Skeletal muscle tissue (tissue), 4 donors: ENCODE measurements around the gene ZCCHC2. TPM values are rescaled to one million over a fixed set of nuclear protein-coding genes. Genes with fewer than 3 reads are reported as not detected.

ENCODE experiments used
- H3K27ac ChIP-seq: one replicate; pipeline ENCODE4 v1.7.0; 2013; ENCODE audit warnings: mild to moderate bottlenecking, low read depth, low read length, inconsistent platforms
- H3K27me3 ChIP-seq, 3 donors: one replicate each; pipeline ENCODE4 v1.7.0; 2013; ENCODE audit warnings: low read length in 3 of 3; ENCODE audit not compliant: control insufficient read depth in 3 of 3, insufficient read depth in 3 of 3
- H3K36me3 ChIP-seq, 3 donors: one replicate each; pipeline ENCODE4 v1.7.0; 2013; ENCODE audit warnings: low read length in 3 of 3; ENCODE audit not compliant: control insufficient read depth in 3 of 3, insufficient read depth in 3 of 3
- H3K4me1 ChIP-seq, 3 donors: one replicate each; pipeline ENCODE4 v1.7.0; 2013; ENCODE audit warnings: low read length in 3 of 3, mild to moderate bottlenecking in 3 of 3; ENCODE audit not compliant: control insufficient read depth in 3 of 3, insufficient read depth in 3 of 3
- H3K4me3 ChIP-seq, 3 donors: one replicate each; pipeline ENCODE4 v1.7.0; 2013; ENCODE audit warnings: low read length in 3 of 3
- H3K9ac ChIP-seq, 3 donors: one replicate each; pipeline ENCODE4 v1.7.0; 2013; ENCODE audit warnings: low read length in 3 of 3, mild to moderate bottlenecking in 3 of 3, moderate library complexity in 2 of 3, low read depth in 1 of 3
- H3K9me3 ChIP-seq, 3 donors: one replicate each; pipeline ENCODE4 v1.7.0; 2013; ENCODE audit warnings: low read length in 3 of 3; ENCODE audit not compliant: control insufficient read depth in 3 of 3
- total RNA-seq: library from RNA; depleted of rRNA; stranded (reverse); fragments of >200 nt; gene quantifications from one replicate; pipeline ENCODE4 v1.2.3, GENCODE V29; 2014
- donor health status: Osteomylitis.

Gene ZCCHC2
- total RNA-seq, 1 donor from 2014 or later: 7.8 TPM

- peak overlapping the region; percentile 81 to 85 (median 83) for H3K4me3 ChIP-seq
- peak overlapping the region; percentile 89 to 94 (median 89) for H3K9ac ChIP-seq
- H3K36me3 ChIP-seq: no peaks in the 10 kb centered on the region
- H3K9me3 ChIP-seq: no peaks in the 10 kb centered on the region
- peaks cover 9 to 20% (median 12%) of the 10 kb centered on the region in 3 donors for H3K4me1 ChIP-seq
- H3K27me3 ChIP-seq: no peaks in the 10 kb centered on the region
- H3K27ac ChIP-seq: peak overlapping the region; percentile 94
Observed at GRCh38 chr18:62522178-62522503, 684 bp upstream of the ZCCHC2 start.

DNA sequence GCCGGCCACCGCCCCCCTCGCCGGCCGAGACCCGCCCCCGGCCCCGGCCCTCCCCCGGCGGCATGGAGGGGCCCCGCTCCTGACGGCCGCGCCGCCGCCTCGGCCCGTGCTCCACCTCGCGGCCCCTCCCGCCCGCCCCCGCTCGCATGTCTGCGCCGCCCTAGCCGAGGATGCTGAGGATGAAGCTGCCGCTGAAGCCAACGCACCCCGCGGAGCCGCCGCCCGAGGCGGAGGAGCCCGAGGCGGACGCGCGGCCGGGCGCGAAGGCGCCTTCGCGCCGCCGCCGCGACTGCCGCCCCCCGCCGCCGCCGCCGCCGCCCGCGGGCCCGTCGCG lies 397 bp downstream of the ZCCHC2 start:
- Histone ChIP-seq H3K36me3 (no peaks in the 10 kb centered on the region), H3K4me1 (peaks cover 9 to 22% (median 12%) of the 10 kb centered on the region in 3 donors), H3K9me3 (no peaks in the 10 kb centered on the region), H3K9ac (peak overlapping the region in 1 of 3 donors; percentile 89), H3K27me3 (no peaks in the 10 kb centered on the region), H3K4me3 (peak overlapping the region in 1 of 3 donors; percentile 81), H3K27ac (peak overlapping the region; percentile 94)

DNA sequence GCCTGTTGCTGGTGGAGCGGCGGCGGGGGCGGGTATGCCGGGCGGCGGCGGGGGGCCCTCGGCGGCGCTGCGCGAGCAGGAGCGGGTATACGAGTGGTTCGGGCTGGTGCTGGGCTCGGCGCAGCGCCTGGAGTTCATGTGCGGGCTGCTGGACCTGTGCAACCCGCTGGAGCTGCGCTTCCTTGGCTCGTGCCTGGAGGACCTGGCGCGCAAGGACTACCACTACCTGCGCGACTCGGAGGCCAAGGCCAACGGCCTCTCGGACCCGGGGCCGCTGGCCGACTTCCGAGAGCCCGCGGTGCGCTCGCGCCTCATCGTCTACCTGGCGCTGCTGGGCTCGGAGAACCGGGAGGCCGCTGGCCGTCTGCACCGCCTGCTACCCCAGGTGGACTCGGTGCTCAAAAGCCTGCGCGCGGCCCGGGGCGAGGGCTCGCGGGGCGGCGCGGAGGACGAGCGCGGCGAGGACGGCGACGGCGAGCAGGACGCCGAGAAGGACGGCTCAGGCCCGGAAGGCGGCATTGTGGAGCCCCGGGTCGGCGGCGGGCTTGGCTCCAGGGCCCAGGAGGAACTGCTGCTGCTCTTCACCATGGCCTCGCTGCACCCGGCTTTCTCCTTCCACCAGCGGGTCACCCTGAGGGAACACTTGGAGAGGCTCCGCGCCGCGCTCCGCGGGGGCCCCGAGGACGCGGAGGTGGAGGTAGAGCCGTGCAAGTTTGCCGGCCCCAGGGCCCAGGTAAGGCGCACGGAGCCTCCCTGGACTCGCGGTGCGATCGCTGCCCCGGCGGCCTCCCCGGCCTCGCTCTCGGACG lies 1.0 kb downstream of the ZCCHC2 start:
- no peaks in the 10 kb centered on the region for H3K9me3 ChIP-seq
- H3K4me1 ChIP-seq: peaks cover 11 to 22% (median 12%) of the 10 kb centered on the region in 3 donors
- no peaks in the 10 kb centered on the region for H3K36me3 ChIP-seq
- H3K27ac ChIP-seq: peak overlapping the region; percentile 99
- H3K27me3 ChIP-seq: no peaks in the 10 kb centered on the region
- H3K4me3 ChIP-seq: peak overlapping the region; percentile 90 to 94 (median 92)
- H3K9ac ChIP-seq: peak overlapping the region; percentile 97 to 99 (median 97)

- H3K9me3 ChIP-seq: no peaks in the 10 kb centered on the region
- peak overlapping the region; percentile 90 to 94 (median 92) for H3K4me3 ChIP-seq
- H3K36me3 ChIP-seq: no peaks in the 10 kb centered on the region
- peak overlapping the region; percentile 99 for H3K27ac ChIP-seq
- no peaks in the 10 kb centered on the region for H3K27me3 ChIP-seq
- peak overlapping the region; percentile 97 to 99 (median 97) for H3K9ac ChIP-seq
- peaks cover 12 to 22% (median 16%) of the 10 kb centered on the region in 3 donors for H3K4me1 ChIP-seq
Observed at GRCh38 chr18:62524440-62525200, 1.8 kb downstream of the ZCCHC2 start.

- Histone ChIP-seq H3K9ac (peak overlapping the region; percentile 97 to 99 (median 97)), H3K27ac (peak overlapping the region; percentile 99), H3K9me3 (no peaks in the 10 kb centered on the region), H3K4me3 (peak overlapping the region; percentile 90 to 94 (median 92)), H3K27me3 (no peaks in the 10 kb centered on the region), H3K36me3 (no peaks in the 10 kb centered on the region), H3K4me1 (peaks cover 12 to 26% (median 17%) of the 10 kb centered on the region in 3 donors)
Observed at GRCh38 chr18:62525608-62526007, 2.8 kb downstream of the ZCCHC2 start.

- H3K4me1 ChIP-seq: peaks cover 12 to 26% (median 17%) of the 10 kb centered on the region in 3 donors
- H3K27ac ChIP-seq: peak overlapping the region; percentile 99
- peak overlapping the region; percentile 90 to 94 (median 92) for H3K4me3 ChIP-seq
Observed at GRCh38 chr18:62526098-62527025, 3.5 kb downstream of the ZCCHC2 start.

GRCh38 chr18:62529597-62529996 lies 6.8 kb downstream of the ZCCHC2 start:
- Histone ChIP-seq H3K4me1 (peaks cover 12 to 21% (median 17%) of the 10 kb centered on the region in 3 donors), H3K27me3 (no peaks in the 10 kb centered on the region), H3K36me3 (no peaks in the 10 kb centered on the region), H3K4me3 (no peak overlapping the region), H3K9ac (no peak overlapping the region), H3K9me3 (no peaks in the 10 kb centered on the region), H3K27ac (no peak overlapping the region)

More at GRCh38 chr18:62526098-62527025, 3.5 kb downstream of the ZCCHC2 start:
- no peaks in the 10 kb centered on the region for H3K9me3 ChIP-seq
- no peaks in the 10 kb centered on the region for H3K27me3 ChIP-seq
- H3K36me3 ChIP-seq: no peaks in the 10 kb centered on the region
- peak overlapping the region; percentile 97 to 99 (median 97) for H3K9ac ChIP-seq

GRCh38 chr18:62531078-62531477 lies 8.3 kb downstream of the ZCCHC2 start:
- Histone ChIP-seq H3K4me1 (peaks cover 6 to 11% (median 11%) of the 10 kb centered on the region in 3 donors), H3K9me3 (no peaks in the 10 kb centered on the region), H3K27me3 (no peaks in the 10 kb centered on the region), H3K4me3 (no peak overlapping the region), H3K27ac (no peak overlapping the region), H3K9ac (no peak overlapping the region), H3K36me3 (no peaks in the 10 kb centered on the region)

- Histone ChIP-seq H3K27ac (no peak overlapping the region), H3K9me3 (no peaks in the 10 kb centered on the region), H3K9ac (no peak overlapping the region), H3K36me3 (no peaks in the 10 kb centered on the region), H3K4me1 (peaks cover 5 to 11% (median 10%) of the 10 kb centered on the region in 3 donors), H3K27me3 (no peaks in the 10 kb centered on the region), H3K4me3 (no peak overlapping the region)
Observed at GRCh38 chr18:62531931-62532330, 9.1 kb downstream of the ZCCHC2 start.
